Islet of Langerhans (tissue), 1 donor: ENCODE measurements around the gene CLDN20.
"Not testable (repeated sequence)": the region's sequence is repeated elsewhere in the genome, so short reads cannot be mapped to it uniquely, and the experiment has no call there.

Experiments
- FAIRE-seq: peaks from one replicate; lab custom pipeline; 2011; peaks lifted over from hg19 to GRCh38; lab: Jason Lieb, UNC

Gene CLDN20

GRCh38 chr6:155312950-155313349 lies 49.1 kb downstream of the CLDN20 start:
- not testable (repeated sequence) for FAIRE-seq

- no peak for FAIRE-seq
Observed at GRCh38 chr6:155313602-155314091, 49.8 kb downstream of the CLDN20 start.

- peak; percentile 94 for FAIRE-seq
Observed at GRCh38 chr6:155314092-155314772, 50.4 kb downstream of the CLDN20 start, which contains the start of gene TFB1M. Gene TFB1M (minus strand): TSS chr6:155314484. CDS start chr6:155314428, 56 bp downstream.

- FAIRE-seq: peak; percentile 96
Observed at GRCh38 chr6:155314773-155315515, 51.1 kb downstream of the CLDN20 start.

- FAIRE-seq: peak; percentile 5
Observed at GRCh38 chr6:155315516-155315871, 51.7 kb downstream of the CLDN20 start.

- no peak for FAIRE-seq
Observed at GRCh38 chr6:155316419-155316818, 52.6 kb downstream of the CLDN20 start.

- peak; percentile 88 for FAIRE-seq
Observed at GRCh38 chr6:155317186-155317585, 53.4 kb downstream of the CLDN20 start.

GRCh38 chr6:155319902-155320301 lies 56.1 kb downstream of the CLDN20 start:
- no peak for FAIRE-seq

- no peak for FAIRE-seq
Observed at GRCh38 chr6:155324172-155324571, 60.4 kb downstream of the CLDN20 start.

- FAIRE-seq: no peak
Observed at GRCh38 chr6:155324993-155325392, 61.2 kb downstream of the CLDN20 start.

- FAIRE-seq: no peak
Observed at GRCh38 chr6:155325700-155326516, 62.1 kb downstream of the CLDN20 start.
